DOHH2 (cell line): Measurements from ENCODE around the gene ENKUR.

Experiments
- H3F3A ChIP-seq: fragments of 200-600 bp; sonication (generic), shearing (Covaris generic); 2 replicates; pipeline ENCODE4 v1.6.0; 2016; ENCODE audit warnings: antibody characterized with exemption, mild to moderate bottlenecking; ENCODE audit not compliant: control insufficient read depth, insufficient read depth
- H3K27ac ChIP-seq: fragments of 200-600 bp; sonication (generic); 2 replicates; pipeline ENCODE4 v1.5.1; 2014; ENCODE audit warnings: low read depth, mild to moderate bottlenecking, low read length, moderate library complexity
- H3K27me3 ChIP-seq: fragments of 200-600 bp; sonication (generic); 2 replicates; pipeline ENCODE4 v1.6.1; 2014; ENCODE audit warnings: mild to moderate bottlenecking, low read length, mixed read lengths; ENCODE audit not compliant: control insufficient read depth
- H3K36me3 ChIP-seq: fragments of 200-600 bp; sonication (generic); 2 replicates; pipeline ENCODE4 v1.6.1; 2014; ENCODE audit warnings: mild to moderate bottlenecking, low read length, moderate library complexity, mixed read lengths; ENCODE audit not compliant: control insufficient read depth
- H3K4me1 ChIP-seq: fragments of 200-600 bp; sonication (generic); 2 replicates; pipeline ENCODE4 v1.6.1; 2014; ENCODE audit warnings: mild to moderate bottlenecking, low read length, mixed read lengths; ENCODE audit not compliant: control insufficient read depth
- H3K4me2 ChIP-seq: fragments of 200-600 bp; sonication (generic); 2 replicates; pipeline ENCODE4 v1.6.0; 2014; ENCODE audit warnings: mild to moderate bottlenecking, low read length, moderate library complexity
- H3K4me3 ChIP-seq: fragments of 200-600 bp; sonication (generic); 2 replicates; pipeline ENCODE4 v1.5.1; 2014; ENCODE audit warnings: mild to moderate bottlenecking, low read length, mixed read lengths
- H3K79me2 ChIP-seq: fragments of 200-600 bp; sonication (generic); 2 replicates; pipeline ENCODE4 v1.6.1; 2014; ENCODE audit warnings: mild to moderate bottlenecking, low read length, mixed read lengths; ENCODE audit not compliant: control insufficient read depth
- H3K9me2 ChIP-seq: fragments of 200-600 bp; sonication (generic); replicated peaks from 2 replicates; pipeline ENCODE4 v1.6.1; 2014; ENCODE audit warnings: mild to moderate bottlenecking, low read length, mixed read lengths; ENCODE audit not compliant: control insufficient read depth
- H3K9me3 ChIP-seq: fragments of 200-600 bp; sonication (generic); 2 replicates; pipeline ENCODE4 v1.6.1; 2014; ENCODE audit warnings: antibody characterized with exemption, low read length, mixed read lengths; ENCODE audit not compliant: control insufficient read depth, insufficient read depth
- H4K20me1 ChIP-seq: fragments of 200-600 bp; sonication (generic); 2 replicates; pipeline ENCODE4 v1.6.0; 2014; ENCODE audit warnings: low read depth, mild to moderate bottlenecking, antibody characterized with exemption, low read length, moderate library complexity; ENCODE audit not compliant: control insufficient read depth, insufficient read depth
- CTCF ChIP-seq: fragments of 200-600 bp; sonication (generic); IDR thresholded peaks from one replicate; pipeline ENCODE4 v1.5.1; 2014; ENCODE audit warnings: antibody characterized with exemption, mild to moderate bottlenecking, low read depth, low read length; ENCODE audit not compliant: poor library complexity, severe bottlenecking
- EZH2phosphoT487 ChIP-seq: fragments of 200-600 bp; sonication (generic); IDR thresholded peaks from 2 replicates; pipeline ENCODE4 v1.6.1; 2017; ENCODE audit warnings: borderline replicate concordance, mild to moderate bottlenecking, antibody characterized with exemption, low read length, moderate library complexity, mixed read lengths

The ENKUR gene

GRCh38 chr10:25059990-25060389 is 44.0 kb upstream of the ENKUR start:
- H3K4me2 ChIP-seq, result no peak overlapping the region
- TF ChIP-seq EZH2phosphoT487, result no peak
- TF ChIP-seq CTCF, result no peak

GRCh38 chr10:25057886-25058285 is 41.9 kb upstream of the ENKUR start:
- no peak for TF ChIP-seq EZH2phosphoT487
- TF ChIP-seq CTCF, result no peak
- H3K9me3 ChIP-seq, result no peaks in the 10 kb centered on the region
- H3K27ac ChIP-seq, result no peak overlapping the region
- H3K27me3 ChIP-seq, result no peaks in the 10 kb centered on the region
- H4K20me1 ChIP-seq, result no peaks in the 10 kb centered on the region
- no peaks in the 10 kb centered on the region for H3K9me2 ChIP-seq
- H3K36me3 ChIP-seq, result no peaks in the 10 kb centered on the region
- no peak overlapping the region for H3K4me3 ChIP-seq
- H3K79me2 ChIP-seq, result no peaks in the 10 kb centered on the region
- H3K4me1 ChIP-seq, result no peaks in the 10 kb centered on the region
- H3F3A ChIP-seq, result no peaks in the 10 kb centered on the region
- H3K4me2 ChIP-seq, result no peak overlapping the region

More at GRCh38 chr10:25059990-25060389, 44.0 kb upstream of the ENKUR start:
- Histone ChIP-seq H3K36me3 (no peaks in the 10 kb centered on the region), H3K9me3 (no peaks in the 10 kb centered on the region), H3K9me2 (no peaks in the 10 kb centered on the region), H3K4me1 (no peaks in the 10 kb centered on the region), H3K79me2 (no peaks in the 10 kb centered on the region), H3F3A (no peaks in the 10 kb centered on the region), H4K20me1 (no peaks in the 10 kb centered on the region), H3K27ac (no peak overlapping the region), H3K4me3 (no peak overlapping the region), H3K27me3 (no peaks in the 10 kb centered on the region)

- TF ChIP-seq EZH2phosphoT487 (no peak), CTCF (no peak)
- Histone ChIP-seq H3F3A (no peaks in the 10 kb centered on the region), H3K36me3 (no peaks in the 10 kb centered on the region), H4K20me1 (no peaks in the 10 kb centered on the region), H3K79me2 (no peaks in the 10 kb centered on the region), H3K4me3 (no peak overlapping the region), H3K4me1 (no peaks in the 10 kb centered on the region), H3K27ac (no peak overlapping the region), H3K4me2 (no peak overlapping the region), H3K27me3 (no peaks in the 10 kb centered on the region), H3K9me2 (no peaks in the 10 kb centered on the region), H3K9me3 (no peaks in the 10 kb centered on the region)
These were observed 40.8 kb upstream of the ENKUR start for GRCh38 chr10:25056726-25057125.

- H3K27me3 ChIP-seq, result no peaks in the 10 kb centered on the region
- no peaks in the 10 kb centered on the region for H3K4me1 ChIP-seq
These were observed 36.1 kb upstream of the ENKUR start for GRCh38 chr10:25052012-25052411.

More at GRCh38 chr10:25052012-25052411, 36.1 kb upstream of the ENKUR start:
- Histone ChIP-seq H3K4me2 (no peak overlapping the region), H3K79me2 (no peaks in the 10 kb centered on the region), H4K20me1 (no peaks in the 10 kb centered on the region), H3K9me2 (no peaks in the 10 kb centered on the region), H3K36me3 (no peaks in the 10 kb centered on the region), H3K4me3 (no peak overlapping the region), H3K9me3 (no peaks in the 10 kb centered on the region), H3F3A (no peaks in the 10 kb centered on the region), H3K27ac (no peak overlapping the region)
- TF ChIP-seq CTCF (no peak), EZH2phosphoT487 (no peak)
